HG02981 (cell line): ENCODE data around the gene MPHOSPH6.
"Not testable (repeated sequence)": the region's sequence is repeated elsewhere in the genome, so short reads cannot be mapped to it uniquely, and the experiment has no call there.

Experiments used
- ATAC-seq: cut with Tn5 transposase; IDR thresholded peaks from one replicate; pipeline ENCODE4 v1.9.1; 2021; ENCODE audit warnings: mild to moderate bottlenecking, moderate library complexity; ENCODE audit not compliant: unreplicated experiment

Gene MPHOSPH6

DNA sequence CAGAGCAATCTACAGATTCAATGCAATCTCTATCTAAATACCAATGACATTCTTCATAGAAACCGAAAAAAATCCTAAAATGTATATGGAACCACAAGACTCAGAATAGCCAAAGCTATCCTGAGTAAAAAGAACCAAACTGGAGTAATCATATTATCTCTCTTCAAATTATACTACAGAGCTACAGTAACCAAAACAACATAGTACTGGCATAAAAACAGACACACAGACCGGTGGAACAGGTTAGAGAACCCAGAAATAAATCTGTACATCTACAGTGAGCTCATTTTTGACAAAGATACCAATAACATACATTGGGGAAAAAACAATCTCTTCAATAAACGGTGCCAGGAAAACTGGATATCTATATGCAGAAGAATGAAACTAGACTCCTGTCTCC is 45.4 kb downstream of the MPHOSPH6 start:
- ATAC-seq: no peak

DNA sequence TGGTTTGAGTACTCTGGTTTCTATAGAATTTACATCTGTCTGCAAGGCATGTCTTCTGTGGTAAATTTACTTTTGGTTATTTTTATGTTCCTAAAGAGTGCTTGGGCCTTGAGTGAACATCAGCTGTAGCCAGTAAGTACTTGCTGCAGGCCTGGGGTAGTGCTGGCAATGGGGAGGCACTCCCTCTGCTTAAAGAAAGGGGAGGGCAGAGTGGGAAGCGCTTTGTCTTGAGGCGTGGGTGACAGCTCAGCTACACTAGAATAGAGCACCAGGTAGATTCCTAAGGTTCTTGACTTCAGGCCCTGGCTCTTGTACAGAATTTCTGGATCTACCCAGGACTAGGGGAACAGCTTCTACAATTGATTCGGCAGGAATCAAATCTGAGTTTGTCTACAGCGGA is 50.6 kb downstream of the MPHOSPH6 start:
- no peak for ATAC-seq

DNA sequence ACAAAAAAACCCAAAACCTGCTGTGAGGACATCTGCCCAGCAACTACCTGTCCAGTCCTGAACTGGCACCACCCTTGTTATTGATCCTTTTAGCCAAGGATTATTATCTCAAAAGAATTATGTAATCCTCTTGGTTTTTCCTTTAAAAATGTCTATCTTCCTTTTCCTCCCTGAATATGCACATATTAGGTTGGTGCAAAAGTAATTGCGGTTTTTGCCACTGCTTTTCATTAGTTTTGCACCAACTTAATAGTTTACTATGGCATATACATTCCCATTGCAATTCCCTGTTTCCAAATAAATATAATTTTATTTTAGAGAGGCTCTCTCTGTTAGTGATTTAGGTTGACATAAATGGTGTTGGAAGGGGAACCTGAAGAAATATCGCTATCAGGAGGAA is 51.3 kb downstream of the MPHOSPH6 start:
- ATAC-seq: no peak

DNA sequence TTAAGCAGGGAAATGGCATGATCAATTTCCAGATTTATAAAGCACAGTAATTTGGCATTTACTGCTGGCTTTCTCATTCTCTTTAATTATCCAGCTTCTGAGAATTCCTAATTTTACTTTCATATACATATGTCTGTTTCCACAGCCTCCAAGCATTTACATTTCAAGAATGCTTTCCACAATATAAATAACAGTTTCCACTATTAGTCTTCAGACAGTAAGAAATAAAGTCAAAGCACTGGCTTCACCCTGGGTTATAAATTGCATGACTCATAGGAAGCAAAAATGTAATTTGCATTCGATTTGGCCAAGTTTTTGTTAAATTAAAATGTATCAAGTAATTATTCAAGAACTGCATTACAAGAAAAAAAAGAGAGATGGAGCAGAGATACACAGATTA is 53.5 kb downstream of the MPHOSPH6 start:
- no peak for ATAC-seq

DNA sequence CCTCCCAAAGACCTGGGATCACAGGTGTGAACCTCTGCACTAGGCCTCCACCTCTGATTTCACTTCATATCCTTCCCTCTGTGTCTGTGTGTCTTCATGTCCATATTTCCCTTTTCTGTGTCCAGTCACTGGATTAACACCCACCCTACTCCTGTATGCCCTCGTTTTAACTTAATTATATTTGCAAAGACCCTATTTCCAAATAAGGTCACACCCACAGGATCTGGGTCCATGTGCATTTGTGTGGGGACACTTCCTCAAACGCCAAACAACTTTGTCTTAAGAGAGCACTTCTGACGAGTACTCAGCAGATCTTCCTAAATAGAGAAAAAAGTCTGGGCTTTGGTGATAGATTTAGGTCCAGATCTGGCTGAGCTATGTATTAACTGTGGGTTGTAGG is 56.3 kb downstream of the MPHOSPH6 start:
- ATAC-seq: no peak

DNA sequence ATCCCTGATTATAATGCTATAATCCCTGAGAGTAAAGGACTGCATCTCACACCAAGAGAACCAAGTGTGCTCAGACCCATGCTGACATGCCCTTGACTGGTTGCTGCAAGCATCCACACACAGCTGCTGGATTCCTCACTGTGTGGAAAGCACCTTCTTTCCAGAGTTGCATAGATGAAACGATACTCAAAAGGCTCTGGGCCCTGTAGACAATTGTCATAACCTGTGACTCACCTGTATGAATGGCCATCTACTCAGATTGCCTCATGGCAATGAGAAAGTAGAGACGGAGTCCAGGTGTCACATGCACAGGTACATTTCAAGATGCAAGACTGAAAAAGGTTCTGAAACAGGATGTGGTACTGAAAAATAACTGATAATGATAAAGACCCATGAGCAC is 58.1 kb downstream of the MPHOSPH6 start:
- no peak for ATAC-seq

DNA sequence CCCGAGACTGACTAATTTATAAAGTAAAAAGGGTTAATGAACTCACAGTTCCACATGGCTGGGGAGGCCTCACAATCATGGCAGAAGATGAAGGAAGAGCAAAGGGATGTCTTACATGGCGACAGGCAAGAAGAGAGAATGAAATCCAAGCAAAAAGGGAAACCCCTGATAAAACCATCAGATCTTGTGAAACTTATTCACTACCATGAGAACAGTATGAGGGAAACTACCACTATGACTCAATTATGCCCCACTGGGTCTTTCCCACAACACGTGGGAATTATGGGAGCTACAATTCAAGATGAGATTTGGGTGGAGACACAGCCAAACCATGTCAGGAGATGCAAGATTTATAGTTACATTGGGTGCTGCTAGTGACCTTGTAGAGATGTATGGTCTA is 60.8 kb downstream of the MPHOSPH6 start:
- not testable (repeated sequence) for ATAC-seq

DNA sequence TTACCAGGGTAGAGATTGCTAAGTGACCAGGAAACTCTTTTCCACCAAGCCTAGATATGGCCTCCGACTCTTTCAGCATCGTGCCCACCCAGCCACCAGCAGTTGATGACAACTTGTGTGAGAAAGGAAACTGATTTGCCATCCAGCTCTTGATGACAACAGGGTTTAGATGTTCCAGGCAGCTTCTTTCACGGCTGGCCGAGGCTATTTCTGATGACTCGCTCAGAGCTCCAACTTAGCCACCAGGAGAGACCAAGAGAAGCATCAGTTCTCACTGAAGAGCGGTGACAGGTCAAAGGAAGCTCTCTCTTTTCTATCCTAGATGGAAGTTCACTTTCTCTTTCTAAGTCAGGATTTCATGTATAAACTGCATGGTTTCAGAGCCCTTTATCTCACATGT is 61.2 kb downstream of the MPHOSPH6 start:
- no peak for ATAC-seq

DNA sequence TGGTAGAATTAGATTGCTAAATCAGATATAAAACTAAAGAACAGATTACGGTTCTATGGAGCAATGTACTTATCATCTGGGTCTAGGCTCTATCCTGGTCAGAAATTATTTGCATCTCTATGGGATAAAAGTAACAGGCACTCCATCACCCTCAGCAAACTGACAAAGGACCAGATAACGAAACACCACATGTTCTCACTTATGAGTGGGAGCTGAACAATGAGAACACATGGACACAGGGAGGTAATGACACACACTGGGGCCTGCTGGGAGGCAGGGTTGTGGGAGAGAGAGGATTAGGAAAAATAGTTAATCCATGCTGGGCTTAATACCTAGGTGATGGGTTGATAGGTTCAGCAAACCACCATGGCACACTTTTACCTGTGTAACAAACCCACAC is 61.9 kb downstream of the MPHOSPH6 start:
- no peak for ATAC-seq

DNA sequence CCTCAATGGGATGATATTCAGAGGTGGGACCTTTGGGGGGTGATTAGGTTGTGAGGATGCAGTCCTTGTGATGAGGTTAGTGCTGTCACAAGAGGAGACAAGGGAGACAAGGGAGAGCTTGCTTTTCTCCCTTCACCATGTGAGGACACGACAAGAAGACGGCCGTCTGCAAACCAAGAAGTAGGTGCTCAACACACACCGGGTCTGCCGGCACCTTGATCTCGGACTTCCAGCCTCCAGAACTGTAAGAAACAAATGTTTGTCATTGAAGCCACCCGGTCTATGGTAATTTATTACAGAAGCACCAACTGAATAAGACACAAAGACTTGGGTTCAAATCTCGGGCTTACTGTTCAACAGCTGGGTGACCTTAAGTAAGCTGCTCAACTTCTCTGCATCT is 64.9 kb downstream of the MPHOSPH6 start:
- no peak for ATAC-seq
